GM12801 (cell line): ENCODE measurements around the gene C14orf93.

Source experiments
- CTCF ChIP-seq: IDR thresholded peaks from one replicate; pipeline ENCODE4 v1.5.1; 2011; ENCODE audit warnings: control low read depth; ENCODE audit not compliant: insufficient read length; ENCODE audit errors: extremely low read depth

Gene C14orf93

DNA sequence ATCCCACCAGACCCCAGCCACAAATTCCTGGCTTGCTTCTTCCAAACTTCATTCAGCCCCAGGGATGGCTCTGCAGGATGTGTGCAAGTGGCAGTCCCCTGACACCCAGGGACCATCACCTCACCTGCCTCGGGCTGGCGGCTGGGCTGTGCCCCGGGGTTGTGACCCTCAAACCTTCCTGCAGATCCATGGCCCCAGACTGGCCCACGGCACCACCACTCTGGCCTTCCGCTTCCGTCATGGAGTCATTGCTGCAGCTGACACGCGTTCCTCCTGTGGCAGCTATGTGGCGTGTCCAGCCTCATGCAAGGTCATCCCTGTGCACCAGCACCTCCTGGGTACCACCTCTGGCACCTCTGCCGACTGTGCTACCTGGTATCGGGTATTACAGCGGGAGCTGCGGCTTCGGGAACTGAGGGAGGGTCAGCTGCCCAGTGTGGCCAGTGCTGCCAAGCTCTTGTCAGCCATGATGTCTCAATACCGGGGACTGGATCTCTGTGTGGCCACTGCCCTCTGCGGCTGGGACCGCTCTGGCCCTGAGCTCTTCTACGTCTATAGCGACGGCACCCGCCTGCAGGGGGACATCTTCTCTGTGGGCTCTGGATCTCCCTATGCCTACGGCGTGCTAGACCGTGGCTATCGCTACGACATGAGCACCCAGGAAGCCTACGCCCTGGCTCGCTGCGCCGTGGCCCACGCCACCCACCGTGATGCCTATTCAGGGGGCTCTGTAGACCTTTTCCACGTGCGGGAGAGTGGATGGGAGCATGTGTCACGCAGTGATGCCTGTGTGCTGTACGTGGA, 32.4 kb upstream of the C14orf93 start, which contains the start of gene PSMB11:
Gene PSMB11, plus strand, starts transcription at position 51 of the 804 bp plus-strand sequence. Its CDS starts 14 bp downstream, at position 65.
- TF ChIP-seq CTCF, result no peak

GRCh38 chr14:23041729-23042128, 31.8 kb upstream of the C14orf93 start:
- no peak for TF ChIP-seq CTCF

DNA sequence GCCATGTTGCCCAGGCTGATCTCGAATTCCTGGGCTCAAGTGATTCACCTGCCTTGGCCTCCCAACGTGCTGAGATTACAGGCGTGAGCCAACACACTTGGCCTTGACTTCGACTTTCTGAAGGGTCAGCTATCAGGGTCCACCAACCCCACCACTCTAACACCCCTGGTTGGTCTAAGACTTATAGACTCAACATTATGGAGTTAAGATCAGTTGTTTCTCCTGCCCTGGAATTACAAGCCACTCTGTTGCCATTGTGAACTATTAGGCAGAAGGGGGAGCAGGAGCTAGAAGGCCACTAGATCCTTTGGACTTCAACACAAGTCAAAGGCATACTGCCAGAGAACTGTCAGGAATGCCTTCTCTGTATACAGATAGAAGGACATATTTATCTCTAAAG, 30.2 kb upstream of the C14orf93 start:
- no peak for TF ChIP-seq CTCF

DNA sequence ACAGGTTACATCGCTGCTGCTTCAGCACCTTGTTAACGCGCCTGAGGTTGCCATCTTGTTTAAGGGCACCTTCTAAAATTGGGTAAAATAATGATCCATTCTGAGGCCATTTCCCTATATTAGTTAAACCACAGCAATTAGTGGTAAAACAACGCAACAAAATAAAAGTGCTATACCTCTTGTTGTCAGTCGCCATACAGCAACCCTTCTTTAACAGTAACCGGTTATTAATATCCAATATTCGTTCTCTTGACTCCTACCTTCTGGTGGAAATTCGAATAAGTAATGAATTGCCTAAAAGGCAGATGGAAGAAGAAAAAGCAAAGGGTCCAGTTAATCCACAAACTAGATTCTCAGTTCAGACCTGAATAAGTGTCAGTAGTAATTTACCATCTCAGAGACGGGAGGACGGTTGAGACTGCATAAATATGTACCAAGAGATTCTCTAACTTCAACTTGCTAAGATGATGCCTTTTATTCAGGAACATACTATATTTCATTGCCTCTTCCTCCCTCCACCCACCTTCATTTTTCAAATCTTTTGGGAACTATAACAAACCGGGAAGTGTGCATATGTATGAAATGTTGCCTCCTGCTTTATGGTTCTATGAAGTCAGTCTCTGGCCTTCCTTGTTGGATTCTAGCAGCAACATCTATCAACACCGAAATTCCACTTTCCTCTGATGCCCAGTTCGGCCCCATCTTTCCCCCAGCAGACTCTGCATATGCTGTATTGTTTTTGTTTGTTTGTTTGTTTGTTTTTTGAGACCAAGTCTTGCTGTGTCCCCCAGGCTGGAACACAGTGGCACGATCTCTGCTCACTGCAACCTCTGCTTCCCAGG, 25.6 kb upstream of the C14orf93 start:
- TF ChIP-seq CTCF, result no peak

DNA sequence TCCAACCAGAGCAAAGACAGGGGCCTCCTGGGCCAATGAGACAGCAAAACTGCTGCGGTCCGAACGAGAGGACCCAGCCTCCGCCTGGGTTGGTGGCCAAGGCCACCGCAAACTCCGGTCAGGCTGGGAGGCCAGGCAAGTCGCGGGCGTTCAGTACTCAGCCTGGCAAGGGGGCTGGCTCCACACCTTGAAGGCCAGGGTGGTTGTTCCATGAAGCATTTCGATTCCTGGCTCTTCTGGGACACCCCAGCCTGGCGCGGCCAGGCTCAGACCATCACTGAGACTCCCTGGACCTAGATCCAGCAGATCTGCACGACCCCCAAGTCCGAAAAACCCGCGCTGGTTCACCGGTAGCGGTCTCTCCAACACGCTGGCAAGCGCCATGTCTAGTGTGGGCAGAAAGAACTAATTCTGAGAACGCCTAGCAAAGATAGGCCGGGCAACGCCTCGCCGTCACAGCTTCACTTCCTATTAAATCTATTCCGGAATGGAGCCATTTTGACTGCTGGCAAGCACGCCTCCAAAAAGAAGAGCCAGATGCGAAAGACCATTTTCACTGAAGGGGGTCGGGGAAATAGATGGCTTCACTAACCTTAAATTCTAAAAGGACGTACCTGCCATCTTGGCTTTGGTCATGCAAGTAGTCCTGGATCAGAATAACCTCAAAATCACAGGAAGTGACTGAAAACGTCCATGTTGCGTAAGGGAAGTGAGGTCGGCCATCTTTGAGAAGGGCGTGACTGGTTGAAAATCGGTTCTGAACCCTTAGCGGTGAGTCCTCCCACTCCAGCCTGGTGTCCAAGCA, 24.8 kb upstream of the C14orf93 start, which contains the start of gene PSMB5:
Gene PSMB5, minus strand, starts transcription at position 403 of the 805 bp plus-strand sequence. Its CDS starts 19 bp downstream, at position 384.
- TF ChIP-seq CTCF, result no peak

DNA sequence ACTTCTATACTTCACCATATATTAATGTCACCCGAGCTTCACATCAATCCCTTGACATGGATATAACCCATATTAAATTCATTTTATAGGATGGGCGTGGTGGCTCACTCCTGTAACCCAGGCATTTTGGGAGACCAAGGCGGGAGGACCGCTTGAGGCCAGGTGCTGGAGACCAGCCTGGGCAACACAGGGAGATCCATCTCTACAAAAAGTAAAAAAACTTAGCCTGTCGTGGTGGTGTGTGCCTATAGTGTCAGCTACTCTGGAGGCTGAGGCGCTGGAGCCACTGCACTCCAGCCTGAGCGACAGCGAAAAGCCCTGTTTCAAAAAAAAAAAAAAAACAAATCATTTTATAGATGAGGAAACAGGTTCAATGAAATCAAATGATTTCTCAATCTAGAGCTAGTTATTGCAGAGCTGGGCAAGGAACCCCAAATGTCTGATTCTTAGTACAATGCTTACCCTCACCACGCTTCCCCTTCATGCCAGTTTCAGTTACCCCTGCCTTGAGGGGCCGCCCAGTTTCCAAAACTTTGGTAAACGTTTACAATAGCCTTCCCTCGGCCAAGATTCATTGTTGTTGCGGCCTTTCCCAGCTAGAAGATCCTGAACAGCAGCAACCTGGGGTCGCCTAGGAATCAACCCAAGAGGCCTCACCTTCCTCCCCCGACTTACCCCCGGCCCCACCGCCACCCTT, 24.0 kb upstream of the C14orf93 start:
- TF ChIP-seq CTCF, result no peak
